Thyroid gland (tissue), 4 donors: Measurements from ENCODE around the gene UBL7. TPM values are rescaled to one million over a fixed set of nuclear protein-coding genes. Genes with fewer than 3 reads are reported as not detected.

Source experiments
- DNase-seq, 2 donors: peaks; one replicate each; pipeline ENCODE4 v3.0.0-alpha.2; 2019
- H3K27ac ChIP-seq, 3 donors: fragments of 200-600 bp; sonication (generic); 1 replicate in 2 of 3; 2 replicates in 1 of 3; pipeline ENCODE4 v1.5.1; 2016 to 2019; ENCODE audit warnings: mild to moderate bottlenecking in 1 of 3, moderate library complexity in 1 of 3
- H3K27me3 ChIP-seq: fragments of 200-600 bp; sonication (generic); one replicate; pipeline ENCODE4 v1.5.1; 2019
- H3K36me3 ChIP-seq, 2 donors: fragments of 200-600 bp; sonication (generic); one replicate each; pipeline ENCODE4 v1.5.1; 2016 to 2019
- H3K4me1 ChIP-seq, 2 donors: fragments of 200-600 bp; sonication (generic); one replicate each; pipeline ENCODE4 v1.5.1; 2017 to 2019
- H3K4me3 ChIP-seq, 3 donors: fragments of 200-600 bp; sonication (generic); replicated peaks in 1 of 3; 1 replicate in 2 of 3; 2 replicates in 1 of 3; pipeline ENCODE4 v1.5.1; 2016; ENCODE audit warnings: mild to moderate bottlenecking in 1 of 3
- H3K9me3 ChIP-seq: fragments of 200-600 bp; sonication (generic); one replicate; pipeline ENCODE4 v1.5.1; 2017
- POLR2A ChIP-seq, 2 donors: fragments of 450-650 bp; IDR thresholded peaks; one replicate each; pipeline ENCODE4 v1.6.1; 2017; ENCODE audit warnings: antibody characterized with exemption in 2 of 2, mild to moderate bottlenecking in 2 of 2, moderate library complexity in 1 of 2
- WGBS, 2 donors: methylation state at CpG; one replicate each; pipeline ENCODE4 v1.1.5; 2017; 5-methylcytosine and 5-hydroxymethylcytosine counted together
- intact Hi-C: fragments of 100-400 bp; cut with DNase I; formaldehyde crosslinking; loops from one replicate; pipeline ENCODE4 v1.15.1; 2023
- total RNA-seq, 4 donors: library from RNA; depleted of rRNA; stranded (reverse); fragments of >200 nt; gene quantifications; one replicate each; pipeline ENCODE4 v1.2.3, GENCODE V29; 2016
- TF ChIP-seq, protein P1 (sequence below), 6 experiments: fragments of 200-600 bp in 3 of 6; fragments of 450-650 bp in 3 of 6; sonication (generic) in 3 of 6; IDR thresholded peaks; one replicate each; pipeline ENCODE4 v1.5.1; 2016 to 2019; ENCODE audit warnings: antibody characterized with exemption in 6 of 6, mild to moderate bottlenecking in 2 of 6, inconsistent platforms in 1 of 6, moderate library complexity in 1 of 6

The UBL7 gene
- total RNA-seq, 4 donors from 2014 or later, result 60.3 to 103 (median 69.6) TPM

- H3K9me3 ChIP-seq, result no peaks in the 10 kb centered on the region
- H3K4me1 ChIP-seq, result peaks cover 0 to 17% of the 10 kb centered on the region in 2 donors
- intact Hi-C loops, result no loop called here
- H3K36me3 ChIP-seq, result no peaks in the 10 kb centered on the region
- 89 to 93% methylated on average over 6 of the region's 6 CpGs for WGBS, 2 donors
- H3K4me3 ChIP-seq, result no peak overlapping the region
- DNase-seq, result no peak
- H3K27ac ChIP-seq, result no peak overlapping the region
- no peaks in the 10 kb centered on the region for H3K27me3 ChIP-seq
- TF ChIP-seq, protein P1, sequence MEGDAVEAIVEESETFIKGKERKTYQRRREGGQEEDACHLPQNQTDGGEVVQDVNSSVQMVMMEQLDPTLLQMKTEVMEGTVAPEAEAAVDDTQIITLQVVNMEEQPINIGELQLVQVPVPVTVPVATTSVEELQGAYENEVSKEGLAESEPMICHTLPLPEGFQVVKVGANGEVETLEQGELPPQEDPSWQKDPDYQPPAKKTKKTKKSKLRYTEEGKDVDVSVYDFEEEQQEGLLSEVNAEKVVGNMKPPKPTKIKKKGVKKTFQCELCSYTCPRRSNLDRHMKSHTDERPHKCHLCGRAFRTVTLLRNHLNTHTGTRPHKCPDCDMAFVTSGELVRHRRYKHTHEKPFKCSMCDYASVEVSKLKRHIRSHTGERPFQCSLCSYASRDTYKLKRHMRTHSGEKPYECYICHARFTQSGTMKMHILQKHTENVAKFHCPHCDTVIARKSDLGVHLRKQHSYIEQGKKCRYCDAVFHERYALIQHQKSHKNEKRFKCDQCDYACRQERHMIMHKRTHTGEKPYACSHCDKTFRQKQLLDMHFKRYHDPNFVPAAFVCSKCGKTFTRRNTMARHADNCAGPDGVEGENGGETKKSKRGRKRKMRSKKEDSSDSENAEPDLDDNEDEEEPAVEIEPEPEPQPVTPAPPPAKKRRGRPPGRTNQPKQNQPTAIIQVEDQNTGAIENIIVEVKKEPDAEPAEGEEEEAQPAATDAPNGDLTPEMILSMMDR (IDR thresholded peaks at IDR 0.05), result no peak
- no peak for TF ChIP-seq POLR2A (IDR thresholded peaks at IDR 0.05)
Observed at GRCh38 chr15:74429781-74430400, 31.1 kb downstream of the UBL7 start.

DNA sequence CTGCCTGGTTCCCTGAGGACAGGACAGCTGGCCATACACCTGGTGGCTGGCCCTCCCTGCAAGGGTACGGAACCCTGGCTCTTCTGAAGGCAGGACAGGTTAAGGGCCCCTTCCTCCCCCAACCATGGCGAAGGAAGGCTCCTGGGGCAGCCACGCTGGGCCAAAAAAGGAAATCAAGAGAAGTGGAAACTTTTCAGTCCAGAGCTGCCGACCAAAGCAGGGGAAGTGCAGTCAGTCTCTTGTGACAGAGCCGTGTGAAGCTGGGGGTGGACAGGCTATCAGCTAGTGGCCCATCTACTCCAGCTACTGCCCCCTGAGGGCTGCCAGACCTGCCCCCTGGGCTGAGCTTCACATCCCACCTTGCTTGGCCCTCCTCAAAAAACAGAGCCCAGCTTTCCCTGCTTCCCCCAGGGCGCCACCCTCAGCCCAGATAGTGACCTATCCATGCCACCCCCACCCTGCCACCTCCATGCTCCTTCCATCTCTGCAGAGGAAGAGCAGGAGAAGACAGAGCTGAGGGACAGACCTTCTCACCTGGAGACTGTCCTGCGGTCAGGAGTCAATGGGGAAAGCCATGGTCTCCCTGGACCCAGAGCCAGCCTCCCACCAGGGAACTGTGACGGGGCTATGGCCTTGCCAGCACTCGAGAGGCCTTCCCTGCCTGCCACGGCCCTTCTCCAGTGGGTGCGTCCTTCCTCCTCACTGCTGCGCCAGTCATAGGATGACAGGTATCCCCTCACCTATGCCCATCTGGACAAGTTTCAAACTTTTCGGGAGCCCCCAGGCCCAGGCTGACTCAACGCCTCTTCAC is 31.8 kb downstream of the UBL7 start:
- peaks cover 0 to 14% of the 10 kb centered on the region in 2 donors for H3K4me1 ChIP-seq
- 84 to 85% methylated on average over 14 of the region's 14 CpGs for WGBS, 2 donors
- H3K27me3 ChIP-seq, result no peaks in the 10 kb centered on the region
- H3K4me3 ChIP-seq, result no peak overlapping the region
- H3K27ac ChIP-seq, result no peak overlapping the region
- intact Hi-C loops, result no loop called here
- TF ChIP-seq POLR2A (IDR thresholded peaks at IDR 0.05), result no peak
- TF ChIP-seq, protein P1 (IDR thresholded peaks at IDR 0.05), result no peak
- no peak for DNase-seq
- H3K36me3 ChIP-seq, result no peaks in the 10 kb centered on the region
- no peaks in the 10 kb centered on the region for H3K9me3 ChIP-seq

DNA sequence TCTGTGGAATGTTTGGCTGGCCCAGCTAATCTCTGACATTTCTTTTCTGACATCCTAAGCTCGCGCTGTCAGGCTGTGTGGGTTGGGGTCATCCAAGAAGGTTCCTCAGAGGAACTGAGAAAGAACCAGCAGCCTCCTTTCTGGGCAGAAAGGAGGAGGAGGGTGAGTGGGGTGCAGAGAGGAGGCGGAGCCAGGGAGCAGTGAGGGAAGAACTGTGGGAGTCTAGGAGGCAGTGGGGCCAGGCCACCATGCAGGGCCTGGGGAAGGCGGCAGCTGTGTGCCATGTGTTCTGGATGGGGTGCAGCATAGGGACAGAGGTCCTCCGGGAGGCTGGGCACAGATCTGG is 32.5 kb downstream of the UBL7 start:
- intact Hi-C loops, result no loop called here
- TF ChIP-seq POLR2A (IDR thresholded peaks at IDR 0.05), result no peak
- Histone ChIP-seq H3K27ac (no peak overlapping the region), H3K4me1 (peaks cover 0 to 10% of the 10 kb centered on the region in 2 donors), H3K9me3 (no peaks in the 10 kb centered on the region), H3K27me3 (no peaks in the 10 kb centered on the region), H3K4me3 (no peak overlapping the region), H3K36me3 (no peaks in the 10 kb centered on the region)
- no peak for DNase-seq
- WGBS, 2 donors, result 88% methylated on average over 5 of the region's 5 CpGs

DNA sequence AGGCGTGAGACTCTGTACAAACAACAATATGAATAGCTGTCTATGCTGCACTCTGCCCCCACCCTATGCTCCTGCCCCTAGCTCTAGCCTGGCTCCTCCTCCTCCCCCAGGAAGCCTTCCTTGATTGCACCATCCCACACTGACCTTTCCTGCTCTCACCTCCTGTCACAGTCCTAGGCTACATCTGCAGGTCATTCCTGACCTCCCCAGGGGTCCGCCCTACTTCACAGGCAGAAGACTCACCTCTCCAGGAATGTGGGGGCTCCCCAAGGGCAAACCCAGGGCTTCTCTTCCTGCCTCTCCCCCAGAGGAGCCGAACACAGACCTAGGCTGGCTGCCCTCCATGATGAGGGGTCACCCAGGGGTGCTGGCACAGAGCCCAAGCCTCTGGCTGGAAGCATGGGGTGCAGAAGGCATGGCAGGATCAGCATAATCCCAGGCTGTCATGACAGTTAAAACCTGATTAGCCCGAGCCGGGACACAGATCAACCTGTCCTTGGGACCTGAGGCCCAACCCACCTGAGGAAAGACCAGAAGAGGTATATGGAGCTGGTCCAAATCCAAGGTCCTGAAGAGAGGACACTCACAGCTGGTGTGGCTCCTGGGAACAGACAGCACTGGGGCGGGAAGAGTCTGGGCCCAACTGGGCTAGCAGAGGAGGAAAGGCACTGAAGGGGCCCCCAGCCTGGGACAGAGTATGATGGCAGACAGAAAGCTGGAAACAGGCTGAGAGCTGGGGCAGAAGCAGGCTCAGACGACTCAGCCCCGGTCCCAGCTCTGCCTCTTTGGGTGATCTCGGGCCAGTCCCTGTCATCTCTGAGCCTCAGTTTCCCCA is 33.1 kb downstream of the UBL7 start:
- no peak overlapping the region for H3K4me3 ChIP-seq
- 82 to 85% methylated on average over 6 to 9 of the region's 9 CpGs for WGBS, 2 donors
- intact Hi-C loops, result no loop called here
- no peak overlapping the region for H3K27ac ChIP-seq
- H3K9me3 ChIP-seq, result no peaks in the 10 kb centered on the region
- TF ChIP-seq, protein P1 (IDR thresholded peaks at IDR 0.05), result no peak
- TF ChIP-seq POLR2A (IDR thresholded peaks at IDR 0.05), result no peak
- DNase-seq, result no peak
- peaks cover 0 to 4% of the 10 kb centered on the region in 2 donors for H3K4me1 ChIP-seq
- no peaks in the 10 kb centered on the region for H3K36me3 ChIP-seq
- H3K27me3 ChIP-seq, result no peaks in the 10 kb centered on the region

- H3K27ac ChIP-seq, result no peak overlapping the region
- H3K4me3 ChIP-seq, result no peak overlapping the region
- intact Hi-C loops, result no loop called here
- no peaks in the 10 kb centered on the region for H3K27me3 ChIP-seq
- no peak for TF ChIP-seq POLR2A (IDR thresholded peaks at IDR 0.05)
- WGBS, 2 donors, result 90 to 91% methylated on average over 10 of the region's 10 CpGs
- no peaks in the 10 kb centered on the region for H3K36me3 ChIP-seq
- no peaks in the 10 kb centered on the region for H3K9me3 ChIP-seq
- no peaks in the 10 kb centered on the region for H3K4me1 ChIP-seq
- no peak for DNase-seq
Observed at GRCh38 chr15:74426404-74427281, 34.3 kb downstream of the UBL7 start.
